RWPE2 (cell line): Measurements from ENCODE around the gene LZTFL1.

Experiments used
- ATAC-seq: fragments of 200-7000 bp; cut with Tn5 transposase; 3 replicates; pipeline ENCODE4 v1.9.1; 2021; ENCODE audit warnings: low read depth
- DNase-seq: peaks from one replicate; pipeline ENCODE4 v3.0.0-alpha.2; 2020; ENCODE audit warnings: low spot score
- H3K27ac ChIP-seq: fragments of 450-650 bp; 2 replicates; pipeline ENCODE4 v1.5.1; 2017; ENCODE audit warnings: mild to moderate bottlenecking; ENCODE audit not compliant: poor library complexity, severe bottlenecking
- H3K27me3 ChIP-seq: fragments of 250-450 bp; sonication (Bioruptor Pico); 2 replicates; pipeline ENCODE4 v1.5.1; 2021; ENCODE audit warnings: mild to moderate bottlenecking, moderate library complexity; ENCODE audit not compliant: insufficient read depth, poor library complexity, severe bottlenecking
- H3K36me3 ChIP-seq: fragments of 250-450 bp; sonication (Bioruptor Pico); 2 replicates; pipeline ENCODE4 v1.5.1; 2020; ENCODE audit warnings: low read depth, mild to moderate bottlenecking, moderate library complexity
- H3K4me1 ChIP-seq: fragments of 250-450 bp; sonication (Bioruptor Pico); 2 replicates; pipeline ENCODE4 v1.5.1; 2021; ENCODE audit warnings: mild to moderate bottlenecking, moderate library complexity; ENCODE audit not compliant: insufficient read depth, poor library complexity, severe bottlenecking
- H3K4me3 ChIP-seq: fragments of 250-450 bp; sonication (Bioruptor Pico); 2 replicates; pipeline ENCODE4 v1.5.1; 2021; ENCODE audit warnings: mild to moderate bottlenecking, moderate library complexity; ENCODE audit not compliant: severe bottlenecking
- H3K9me3 ChIP-seq: fragments of 250-450 bp; sonication (Bioruptor Pico); 2 replicates; pipeline ENCODE4 v1.5.1; 2021; ENCODE audit warnings: mild to moderate bottlenecking, moderate library complexity; ENCODE audit not compliant: severe bottlenecking
- CTCF ChIP-seq: fragments of 450-650 bp; IDR thresholded peaks from one replicate; pipeline ENCODE4 v1.5.1; 2017; ENCODE audit warnings: mild to moderate bottlenecking, moderate library complexity; ENCODE audit not compliant: poor library complexity, severe bottlenecking

Gene LZTFL1

GRCh38 chr3:45774581-45775521, 67.1 kb downstream of the LZTFL1 start:
- DNase-seq (no peak), ATAC-seq (no peak)
- Histone ChIP-seq H3K4me1 (no peaks in the 10 kb centered on the region), H3K9me3 (no peaks in the 10 kb centered on the region), H3K4me3 (no peak overlapping the region), H3K27me3 (no peaks in the 10 kb centered on the region), H3K36me3 (no peaks in the 10 kb centered on the region), H3K27ac (no peak overlapping the region)
- TF ChIP-seq CTCF: no peak

- no peak for DNase-seq
- no peaks in the 10 kb centered on the region for H3K9me3 ChIP-seq
- H3K4me1 ChIP-seq: no peaks in the 10 kb centered on the region
- TF ChIP-seq CTCF: no peak
- H3K36me3 ChIP-seq: no peaks in the 10 kb centered on the region
- H3K4me3 ChIP-seq: no peak overlapping the region
- no peak for ATAC-seq
- peaks cover 2% of the 10 kb centered on the region for H3K27me3 ChIP-seq
- no peak overlapping the region for H3K27ac ChIP-seq
Observed at GRCh38 chr3:45773714-45774449, 68.0 kb downstream of the LZTFL1 start.
